Left lung (tissue), 10 donors: ENCODE data around the gene JPH4. TPM values are rescaled to one million over a fixed set of nuclear protein-coding genes. Genes with fewer than 3 reads are reported as not detected.

Experiments
- ATAC-seq: fragments of 200-7000 bp; cut with Tn5 transposase; one replicate; pipeline ENCODE4 v1.9.1; 2020; ENCODE audit warnings: moderate library complexity
- DNase-seq, 4 donors: peaks; one replicate each; pipeline ENCODE4 v3.0.0-alpha.2; 2013 to 2020
- H3K27ac ChIP-seq, 2 donors: fragments of 200-600 bp; sonication (generic) in 1 of 2; one replicate each; pipeline versions ENCODE4 v1.5.0 to v1.8.0; 2020 to 2021
- H3K27me3 ChIP-seq, 2 donors: fragments of 200-600 bp; sonication (generic) in 1 of 2; one replicate each; pipeline versions ENCODE4 v1.5.0 to v1.8.0; 2020 to 2021
- H3K36me3 ChIP-seq, 2 donors: fragments of 200-600 bp; sonication (generic) in 1 of 2; one replicate each; pipeline versions ENCODE4 v1.5.0 to v1.8.0; 2020 to 2021
- H3K4me1 ChIP-seq, 2 donors: fragments of 200-600 bp; one replicate each; pipeline ENCODE4 v1.8.0; 2021
- H3K4me3 ChIP-seq, 2 donors: fragments of 200-600 bp; sonication (generic) in 1 of 2; one replicate each; pipeline versions ENCODE4 v1.5.0 to v1.8.0; 2020 to 2021; ENCODE audit warnings: mild to moderate bottlenecking in 1 of 2
- H3K9me3 ChIP-seq, 2 donors: fragments of 200-600 bp; sonication (generic) in 1 of 2; one replicate each; pipeline versions ENCODE4 v1.5.0 to v1.8.0; 2020 to 2021
- intact Hi-C, 2 donors: fragments of 100-400 bp; cut with DNase I; formaldehyde crosslinking; loops; one replicate each; pipeline versions ENCODE4 v1.11.2 to v1.14.2; 2022
- polyA plus RNA-seq, 6 donors: library from polyadenylated mRNA; unstranded; fragments of 120-200 nt; gene quantifications; one replicate each; pipeline ENCODE4 v1.2.1, GENCODE V29; 2013; ENCODE audit not compliant: insufficient read length in 6 of 6
- total RNA-seq, 2 donors: library from RNA; stranded (reverse); fragmentation: NEBNext Ultra II Directional; extraction: Animal tissue kit (Norgen Biotek cat#: 25700); gene quantifications; one replicate each; pipeline ENCODE4 v1.2.1, GENCODE V29; 2021
- TF ChIP-seq, protein P1 (sequence below), 2 donors: fragments of 200-600 bp; sonication (generic) in 1 of 2; IDR thresholded peaks; one replicate each; pipeline versions ENCODE4 v1.5.0 to v1.8.0; 2021; ENCODE audit warnings: antibody characterized with exemption in 2 of 2
- donor health status: DM: no; HTN: yes; CAD: no.
- donor health status: DM: no; HTN: no; CAD: no.

Gene JPH4
- total and polyA plus RNA-seq, 8 donors = 0.84 to 1.3 (median 1.0) TPM

DNA sequence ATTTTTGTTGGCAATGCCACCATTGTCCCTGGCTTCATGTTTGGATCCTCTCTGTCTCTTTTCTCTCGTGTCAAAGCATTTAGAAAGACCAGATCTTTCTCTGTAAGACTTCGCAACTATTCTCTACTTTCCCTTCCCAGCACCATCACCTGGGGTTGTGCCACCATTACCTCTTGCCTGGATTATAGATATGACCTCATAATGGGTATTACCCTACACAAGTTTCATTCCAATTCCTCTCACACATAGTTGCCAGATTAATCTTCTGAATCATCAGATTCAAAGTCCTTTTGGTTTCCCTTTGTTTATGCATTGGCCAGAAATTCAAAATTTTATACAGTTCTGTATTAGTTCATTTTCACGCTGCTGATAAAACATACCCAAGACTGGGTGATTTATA lies 30.4 kb upstream of the JPH4 start:
- TF ChIP-seq, protein P1, sequence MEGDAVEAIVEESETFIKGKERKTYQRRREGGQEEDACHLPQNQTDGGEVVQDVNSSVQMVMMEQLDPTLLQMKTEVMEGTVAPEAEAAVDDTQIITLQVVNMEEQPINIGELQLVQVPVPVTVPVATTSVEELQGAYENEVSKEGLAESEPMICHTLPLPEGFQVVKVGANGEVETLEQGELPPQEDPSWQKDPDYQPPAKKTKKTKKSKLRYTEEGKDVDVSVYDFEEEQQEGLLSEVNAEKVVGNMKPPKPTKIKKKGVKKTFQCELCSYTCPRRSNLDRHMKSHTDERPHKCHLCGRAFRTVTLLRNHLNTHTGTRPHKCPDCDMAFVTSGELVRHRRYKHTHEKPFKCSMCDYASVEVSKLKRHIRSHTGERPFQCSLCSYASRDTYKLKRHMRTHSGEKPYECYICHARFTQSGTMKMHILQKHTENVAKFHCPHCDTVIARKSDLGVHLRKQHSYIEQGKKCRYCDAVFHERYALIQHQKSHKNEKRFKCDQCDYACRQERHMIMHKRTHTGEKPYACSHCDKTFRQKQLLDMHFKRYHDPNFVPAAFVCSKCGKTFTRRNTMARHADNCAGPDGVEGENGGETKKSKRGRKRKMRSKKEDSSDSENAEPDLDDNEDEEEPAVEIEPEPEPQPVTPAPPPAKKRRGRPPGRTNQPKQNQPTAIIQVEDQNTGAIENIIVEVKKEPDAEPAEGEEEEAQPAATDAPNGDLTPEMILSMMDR (IDR thresholded peaks at IDR 0.05) = no peak
- no peak overlapping the region for H3K27ac ChIP-seq
- H3K4me1 ChIP-seq = no peaks in the 10 kb centered on the region
- DNase-seq (no peak), ATAC-seq (no peak)
- intact Hi-C loops = no loop called here
- no peaks in the 10 kb centered on the region for H3K9me3 ChIP-seq
- H3K4me3 ChIP-seq = no peak overlapping the region
- no peaks in the 10 kb centered on the region for H3K27me3 ChIP-seq
- H3K36me3 ChIP-seq = no peaks in the 10 kb centered on the region

DNA sequence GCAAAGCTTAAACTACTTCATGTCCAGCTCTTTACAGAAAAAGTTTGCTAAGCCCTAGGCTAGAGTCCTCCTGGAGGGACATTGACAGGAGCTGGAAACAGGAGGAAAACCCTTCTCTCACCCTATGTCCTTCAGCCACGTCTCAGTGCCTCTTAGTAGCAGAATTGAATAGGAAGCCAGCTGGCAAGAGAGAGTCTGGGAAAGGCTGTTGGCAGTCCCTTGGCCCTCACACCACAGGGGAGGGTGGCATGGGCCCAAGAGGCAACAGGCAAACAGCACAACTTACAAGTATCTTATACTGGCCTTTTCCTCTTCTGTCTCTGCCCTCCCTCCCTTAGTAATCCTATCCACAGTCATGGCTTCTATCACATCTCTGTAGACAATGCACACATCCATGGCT lies 29.9 kb upstream of the JPH4 start:
- H3K4me3 ChIP-seq = no peak overlapping the region
- TF ChIP-seq, protein P1 (IDR thresholded peaks at IDR 0.05) = no peak
- no peaks in the 10 kb centered on the region for H3K36me3 ChIP-seq
- intact Hi-C loops = no loop called here
- DNase-seq = no peak
- H3K27ac ChIP-seq = no peak overlapping the region
- no peaks in the 10 kb centered on the region for H3K27me3 ChIP-seq
- H3K9me3 ChIP-seq = no peaks in the 10 kb centered on the region
- ATAC-seq = no peak
- H3K4me1 ChIP-seq = no peaks in the 10 kb centered on the region

DNA sequence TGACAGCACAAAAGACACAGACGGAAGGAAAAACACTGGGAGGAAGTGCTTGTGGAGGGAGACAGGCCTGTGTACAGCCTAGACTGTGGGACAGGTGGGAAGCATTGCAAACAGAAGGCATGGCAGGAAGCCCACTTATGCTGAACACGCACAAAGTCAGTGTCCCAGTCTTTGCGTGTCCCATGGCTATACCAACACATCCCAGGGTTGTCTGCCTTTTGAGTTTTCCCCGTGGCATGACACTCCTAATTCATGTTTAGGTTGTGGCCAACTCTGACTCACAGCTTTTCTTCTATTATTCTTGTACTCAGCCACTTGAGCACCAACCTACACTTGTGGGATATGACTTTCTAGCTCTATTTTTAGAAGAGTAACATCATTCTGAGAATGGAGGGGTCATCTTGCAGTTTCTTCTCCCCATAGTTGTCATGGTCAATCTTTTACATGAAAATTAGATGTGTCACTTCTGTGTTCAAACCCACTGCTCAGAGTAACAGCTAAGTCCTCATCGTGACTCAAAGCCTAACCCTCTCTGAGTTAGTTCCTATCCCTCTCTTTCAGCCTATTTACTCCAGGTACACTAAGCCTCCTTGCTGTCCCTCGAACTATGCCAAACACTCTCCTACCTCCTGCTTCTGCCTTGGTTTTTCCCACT lies 27.5 kb upstream of the JPH4 start:
- DNase-seq (no peak), ATAC-seq (no peak)
- intact Hi-C loops = no loop called here
- TF ChIP-seq, protein P1 (IDR thresholded peaks at IDR 0.05) = no peak
- Histone ChIP-seq H3K36me3 (no peaks in the 10 kb centered on the region), H3K4me3 (no peak overlapping the region), H3K27ac (no peak overlapping the region), H3K27me3 (no peaks in the 10 kb centered on the region), H3K9me3 (no peaks in the 10 kb centered on the region), H3K4me1 (no peaks in the 10 kb centered on the region)

DNA sequence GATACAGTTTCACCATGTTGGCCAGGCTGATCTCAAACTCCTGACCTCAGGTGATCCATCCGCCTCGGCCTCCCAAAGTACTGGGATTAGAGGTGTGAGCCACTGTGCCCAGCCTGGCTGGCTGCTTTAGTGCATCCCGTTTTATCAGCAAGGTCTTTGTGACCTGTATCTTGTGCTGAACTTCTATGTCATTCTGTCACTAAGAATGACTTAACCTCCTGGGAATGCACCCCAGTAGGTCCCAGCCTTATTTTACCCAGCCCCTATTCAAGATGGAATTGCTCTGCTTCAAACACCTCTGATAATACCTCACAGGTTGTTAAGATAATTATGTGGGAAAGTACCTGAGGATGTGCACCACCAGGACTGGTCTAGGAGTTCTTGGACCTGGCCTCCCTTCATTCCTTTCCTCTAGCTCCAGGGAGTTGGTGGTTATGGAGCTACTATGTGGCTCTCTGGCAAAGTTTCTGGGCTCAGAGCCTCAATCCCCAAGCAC lies 26.1 kb upstream of the JPH4 start:
- Histone ChIP-seq H3K9me3 (no peaks in the 10 kb centered on the region), H3K36me3 (no peaks in the 10 kb centered on the region), H3K4me1 (no peaks in the 10 kb centered on the region), H3K27me3 (no peaks in the 10 kb centered on the region), H3K27ac (no peak overlapping the region), H3K4me3 (no peak overlapping the region)
- DNase-seq (no peak), ATAC-seq (no peak)
- intact Hi-C loops = no loop called here
- TF ChIP-seq, protein P1 (IDR thresholded peaks at IDR 0.05) = no peak

DNA sequence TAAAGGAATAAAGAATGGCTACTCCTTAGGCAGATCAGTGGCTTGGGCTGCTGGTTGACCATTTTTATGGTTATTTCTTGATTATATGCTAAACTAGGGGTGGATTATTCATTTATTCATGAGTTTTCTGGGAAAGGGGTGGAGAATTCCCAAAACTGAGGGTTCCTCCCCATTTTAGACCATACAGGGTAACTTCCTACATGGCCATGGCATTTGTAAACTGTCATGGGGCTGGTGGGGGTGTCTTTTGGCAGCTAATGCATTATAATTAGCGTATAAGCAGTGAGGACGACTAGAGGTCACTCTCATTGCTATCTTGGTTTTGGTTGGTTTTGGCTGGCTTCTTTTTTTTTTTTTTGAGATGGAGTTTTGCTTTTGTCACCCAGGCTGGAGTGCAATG lies 25.6 kb upstream of the JPH4 start:
- Histone ChIP-seq H3K4me1 (no peaks in the 10 kb centered on the region), H3K36me3 (no peaks in the 10 kb centered on the region), H3K9me3 (peaks cover 0 to 4% of the 10 kb centered on the region in 2 donors), H3K27ac (no peak overlapping the region), H3K4me3 (no peak overlapping the region), H3K27me3 (no peaks in the 10 kb centered on the region)
- TF ChIP-seq, protein P1 (IDR thresholded peaks at IDR 0.05) = no peak
- intact Hi-C loops = no loop called here
- ATAC-seq = no peak
- DNase-seq = no peak
